22Rv1 (cell line): Measurements from ENCODE around the gene DNAJC13.

Source experiments
- ZFX ChIP-seq: fragments of 450-650 bp; IDR thresholded peaks from 2 replicates; pipeline ENCODE4 v1.6.1; 2017; ENCODE audit warnings: antibody characterized with exemption, borderline replicate concordance
- TF ChIP-seq, protein P1 (sequence below): fragments of 450-650 bp; IDR thresholded peaks from 2 replicates; pipeline ENCODE4 v1.5.1; 2017; ENCODE audit warnings: mild to moderate bottlenecking

DNA sequence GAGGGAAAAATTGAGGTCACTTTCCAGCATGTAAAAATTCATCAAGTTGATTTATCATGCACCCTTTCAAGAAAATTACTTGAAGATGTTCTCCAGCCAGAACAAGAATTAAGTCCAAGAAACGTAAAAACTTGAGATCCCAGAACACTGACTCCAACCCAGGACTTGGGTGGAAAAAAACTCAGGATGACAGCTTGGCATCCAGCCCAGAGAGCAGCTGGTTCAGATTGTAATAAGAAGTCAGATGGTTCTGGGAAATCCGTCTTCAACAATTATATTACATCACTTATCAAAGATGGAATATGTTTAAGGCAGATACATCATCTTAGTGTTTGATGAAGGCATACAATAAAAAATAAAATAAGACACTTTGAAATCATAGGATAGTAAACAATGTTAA, 23.0 kb upstream of the DNAJC13 start:
- TF ChIP-seq, protein P1, sequence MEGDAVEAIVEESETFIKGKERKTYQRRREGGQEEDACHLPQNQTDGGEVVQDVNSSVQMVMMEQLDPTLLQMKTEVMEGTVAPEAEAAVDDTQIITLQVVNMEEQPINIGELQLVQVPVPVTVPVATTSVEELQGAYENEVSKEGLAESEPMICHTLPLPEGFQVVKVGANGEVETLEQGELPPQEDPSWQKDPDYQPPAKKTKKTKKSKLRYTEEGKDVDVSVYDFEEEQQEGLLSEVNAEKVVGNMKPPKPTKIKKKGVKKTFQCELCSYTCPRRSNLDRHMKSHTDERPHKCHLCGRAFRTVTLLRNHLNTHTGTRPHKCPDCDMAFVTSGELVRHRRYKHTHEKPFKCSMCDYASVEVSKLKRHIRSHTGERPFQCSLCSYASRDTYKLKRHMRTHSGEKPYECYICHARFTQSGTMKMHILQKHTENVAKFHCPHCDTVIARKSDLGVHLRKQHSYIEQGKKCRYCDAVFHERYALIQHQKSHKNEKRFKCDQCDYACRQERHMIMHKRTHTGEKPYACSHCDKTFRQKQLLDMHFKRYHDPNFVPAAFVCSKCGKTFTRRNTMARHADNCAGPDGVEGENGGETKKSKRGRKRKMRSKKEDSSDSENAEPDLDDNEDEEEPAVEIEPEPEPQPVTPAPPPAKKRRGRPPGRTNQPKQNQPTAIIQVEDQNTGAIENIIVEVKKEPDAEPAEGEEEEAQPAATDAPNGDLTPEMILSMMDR, result no peak
- no peak for TF ChIP-seq ZFX
